IPS-15b (cell line): Measurements from ENCODE around the gene LYPD6B.

Experiments
- H3K27me3 ChIP-seq: one replicate; pipeline ENCODE4 v1.6.1; 2013; ENCODE audit warnings: low read length; ENCODE audit not compliant: control insufficient read depth, insufficient read depth
- H3K36me3 ChIP-seq: one replicate; pipeline ENCODE4 v1.6.1; 2013; ENCODE audit warnings: low read length; ENCODE audit not compliant: control insufficient read depth, insufficient read depth
- H3K4me1 ChIP-seq: one replicate; pipeline ENCODE4 v1.6.1; 2013; ENCODE audit warnings: mild to moderate bottlenecking, low read length; ENCODE audit not compliant: control insufficient read depth, insufficient read depth
- H3K4me3 ChIP-seq: one replicate; pipeline ENCODE4 v1.5.1; 2013; ENCODE audit warnings: low read depth, low read length
- H3K9ac ChIP-seq: one replicate; pipeline ENCODE4 v1.6.1; 2013; ENCODE audit warnings: low read depth, mild to moderate bottlenecking, low read length
- H3K9me3 ChIP-seq: one replicate; pipeline ENCODE4 v1.6.1; 2013; ENCODE audit warnings: mild to moderate bottlenecking, low read length; ENCODE audit not compliant: control insufficient read depth, insufficient read depth

LYPD6B gene

GRCh38 chr2:149017116-149017985 lies 21.1 kb upstream of the LYPD6B start:
- Histone ChIP-seq H3K27me3 (no peaks in the 10 kb centered on the region), H3K4me1 (peaks cover 4% of the 10 kb centered on the region), H3K36me3 (peaks cover 5% of the 10 kb centered on the region)

DNA sequence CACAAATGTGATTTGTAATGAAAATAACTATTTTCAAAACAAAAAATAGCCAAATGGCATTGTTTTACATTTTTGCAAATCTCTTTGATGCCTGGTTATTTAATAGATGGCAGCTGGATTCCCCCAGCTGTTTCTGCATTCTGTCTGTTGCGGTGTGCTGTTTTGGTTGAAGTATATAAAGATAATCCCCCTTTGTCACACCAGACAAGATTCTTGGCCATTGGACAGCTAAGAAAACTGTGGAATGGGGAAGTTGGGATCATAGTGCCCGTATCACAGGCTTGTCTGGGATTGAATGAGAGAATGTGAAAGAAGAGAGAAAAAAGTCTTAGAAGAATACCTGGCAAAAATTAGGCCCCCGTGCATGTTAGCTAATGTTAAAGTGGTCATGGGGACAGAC lies 19.5 kb upstream of the LYPD6B start:
- no peak overlapping the region for H3K4me3 ChIP-seq
- H3K27me3 ChIP-seq = no peaks in the 10 kb centered on the region
- H3K9ac ChIP-seq = no peak overlapping the region
- H3K36me3 ChIP-seq = peaks cover 4% of the 10 kb centered on the region
- H3K9me3 ChIP-seq = no peaks in the 10 kb centered on the region
- H3K4me1 ChIP-seq = peaks cover 4% of the 10 kb centered on the region

More at GRCh38 chr2:149017116-149017985, 21.1 kb upstream of the LYPD6B start:
- Histone ChIP-seq H3K9me3 (no peaks in the 10 kb centered on the region), H3K9ac (no peak overlapping the region), H3K4me3 (no peak overlapping the region)

GRCh38 chr2:149019768-149020167 lies 18.7 kb upstream of the LYPD6B start:
- H3K9ac ChIP-seq = no peak overlapping the region
- H3K36me3 ChIP-seq = no peaks in the 10 kb centered on the region
- H3K27me3 ChIP-seq = no peaks in the 10 kb centered on the region
- H3K4me1 ChIP-seq = peaks cover 4% of the 10 kb centered on the region
- H3K9me3 ChIP-seq = no peaks in the 10 kb centered on the region
- H3K4me3 ChIP-seq = no peak overlapping the region

DNA sequence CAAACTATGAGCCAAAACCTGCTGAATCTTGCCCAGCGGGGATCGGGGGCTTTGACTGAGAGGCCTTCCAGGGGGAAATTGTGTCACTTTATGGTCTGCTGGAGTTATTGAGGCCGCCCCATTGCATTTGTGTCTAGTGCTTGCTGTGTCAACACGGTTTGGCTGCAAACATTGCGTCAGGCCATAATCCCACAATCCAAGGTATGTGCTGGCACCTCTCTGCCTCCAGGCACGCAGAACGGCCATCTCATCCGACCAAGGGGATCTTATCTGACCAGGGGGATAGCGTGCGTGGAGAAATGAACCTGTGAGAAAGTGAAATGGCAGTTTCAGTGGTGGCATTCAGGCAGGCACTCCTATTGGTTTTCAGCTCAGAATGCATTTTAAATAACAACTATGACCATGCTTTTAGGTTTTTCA lies 18.1 kb upstream of the LYPD6B start:
- H3K36me3 ChIP-seq = no peaks in the 10 kb centered on the region
- H3K9ac ChIP-seq = no peak overlapping the region

GRCh38 chr2:149021271-149021719 lies 17.2 kb upstream of the LYPD6B start:
- H3K9ac ChIP-seq = no peak overlapping the region
- H3K4me1 ChIP-seq = peaks cover 2% of the 10 kb centered on the region
- no peaks in the 10 kb centered on the region for H3K9me3 ChIP-seq
- H3K27me3 ChIP-seq = no peaks in the 10 kb centered on the region
- no peaks in the 10 kb centered on the region for H3K36me3 ChIP-seq
- no peak overlapping the region for H3K4me3 ChIP-seq

More for the DNA sequence above, 18.1 kb upstream of the LYPD6B start:
- Histone ChIP-seq H3K9me3 (no peaks in the 10 kb centered on the region), H3K4me1 (peaks cover 4% of the 10 kb centered on the region), H3K27me3 (no peaks in the 10 kb centered on the region), H3K4me3 (no peak overlapping the region)

DNA sequence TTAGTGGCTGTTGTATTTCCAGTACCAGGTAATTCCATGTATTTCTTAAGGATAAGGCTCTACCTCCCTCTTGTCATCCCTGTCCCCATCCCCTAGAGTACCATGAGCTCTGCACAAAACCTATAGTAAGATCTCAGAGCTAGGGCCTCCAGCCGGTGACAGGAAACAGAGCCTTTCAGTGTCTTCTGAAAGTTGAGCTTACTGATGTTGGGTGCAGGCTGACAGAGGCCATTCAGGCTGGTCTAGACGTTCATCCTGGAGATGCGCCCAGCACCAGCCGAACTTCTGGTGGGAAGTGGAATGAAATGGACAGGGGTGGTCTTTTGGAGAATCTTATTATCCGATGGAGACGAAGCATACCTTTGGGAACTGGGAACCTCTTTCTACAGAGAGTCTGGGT lies 16.7 kb upstream of the LYPD6B start:
- H3K4me1 ChIP-seq = no peaks in the 10 kb centered on the region
- no peak overlapping the region for H3K4me3 ChIP-seq
- H3K36me3 ChIP-seq = no peaks in the 10 kb centered on the region
- no peaks in the 10 kb centered on the region for H3K27me3 ChIP-seq
- no peaks in the 10 kb centered on the region for H3K9me3 ChIP-seq
- no peak overlapping the region for H3K9ac ChIP-seq

DNA sequence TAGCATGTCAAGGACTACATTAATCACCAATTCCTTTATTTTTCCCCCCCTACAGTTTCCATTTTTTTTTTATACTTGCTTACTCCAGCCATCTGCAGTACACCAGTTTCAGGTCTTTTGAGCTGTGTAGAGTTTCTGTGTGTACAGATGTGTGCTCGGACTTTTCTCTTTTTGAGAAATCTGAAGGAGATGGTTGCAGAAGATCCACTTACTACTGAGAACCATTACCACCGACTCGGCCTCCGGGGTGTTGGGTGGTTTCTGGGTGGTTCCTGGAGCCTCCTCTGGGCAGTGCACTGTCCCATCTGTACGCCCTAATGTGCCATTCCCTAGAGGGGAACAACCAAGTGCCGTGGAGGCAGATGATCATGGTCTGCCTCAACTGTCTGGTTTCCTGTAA lies 15.4 kb upstream of the LYPD6B start:
- Histone ChIP-seq H3K9ac (no peak overlapping the region), H3K36me3 (no peaks in the 10 kb centered on the region), H3K4me3 (no peak overlapping the region), H3K4me1 (peaks cover 11% of the 10 kb centered on the region), H3K27me3 (no peaks in the 10 kb centered on the region), H3K9me3 (no peaks in the 10 kb centered on the region)

GRCh38 chr2:149027590-149028250 lies 10.8 kb upstream of the LYPD6B start:
- Histone ChIP-seq H3K4me1 (peaks cover 13% of the 10 kb centered on the region), H3K27me3 (no peaks in the 10 kb centered on the region), H3K36me3 (no peaks in the 10 kb centered on the region), H3K4me3 (no peak overlapping the region), H3K9ac (peak overlapping the region; percentile 13), H3K9me3 (no peaks in the 10 kb centered on the region)

GRCh38 chr2:149028377-149028776 lies 10.1 kb upstream of the LYPD6B start:
- Histone ChIP-seq H3K9ac (no peak overlapping the region), H3K4me3 (no peak overlapping the region), H3K36me3 (no peaks in the 10 kb centered on the region), H3K4me1 (peaks cover 13% of the 10 kb centered on the region), H3K27me3 (no peaks in the 10 kb centered on the region), H3K9me3 (no peaks in the 10 kb centered on the region)

DNA sequence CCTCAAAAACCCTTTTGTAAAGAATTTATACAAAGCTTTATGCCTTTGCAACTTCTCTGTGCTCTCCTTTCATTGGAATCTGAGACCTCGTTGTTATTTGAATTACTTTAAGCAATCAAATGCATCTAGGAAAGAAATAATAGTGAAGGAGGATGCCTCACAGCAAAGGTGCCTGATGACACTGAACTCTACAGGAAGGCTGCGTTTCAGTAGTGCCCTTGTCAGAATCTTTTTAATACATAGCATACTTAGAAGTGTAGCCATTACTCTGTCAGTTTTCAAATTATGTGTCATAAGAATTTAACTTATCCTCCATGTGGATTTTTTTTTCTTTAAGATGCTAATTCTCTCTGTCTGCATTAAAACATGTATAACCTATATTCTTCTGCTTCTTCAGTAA lies 9.6 kb upstream of the LYPD6B start:
- Histone ChIP-seq H3K4me3 (no peak overlapping the region), H3K9ac (no peak overlapping the region), H3K9me3 (no peaks in the 10 kb centered on the region), H3K27me3 (no peaks in the 10 kb centered on the region), H3K36me3 (no peaks in the 10 kb centered on the region), H3K4me1 (peaks cover 13% of the 10 kb centered on the region)

- H3K9ac ChIP-seq = no peak overlapping the region
- no peaks in the 10 kb centered on the region for H3K9me3 ChIP-seq
- H3K4me3 ChIP-seq = no peak overlapping the region
- no peaks in the 10 kb centered on the region for H3K36me3 ChIP-seq
- H3K4me1 ChIP-seq = peaks cover 13% of the 10 kb centered on the region
- H3K27me3 ChIP-seq = no peaks in the 10 kb centered on the region
These were observed 9.1 kb upstream of the LYPD6B start for GRCh38 chr2:149029307-149029965.
